ENCODE measurements around the gene BMP8B. TPM values are rescaled to one million over a fixed set of nuclear protein-coding genes. Genes with fewer than 3 reads are reported as not detected.
A peak's percentile ranks its signal among the peaks of the same experiment; 100 is the strongest.
"Not testable (repeated sequence)": the region's sequence is repeated elsewhere in the genome, so short reads cannot be mapped to it uniquely, and the experiment has no call there.

BMP8B gene
- total RNA-seq, 2 donors from 2014 or later: 0.11 to 0.84 TPM

DNA sequence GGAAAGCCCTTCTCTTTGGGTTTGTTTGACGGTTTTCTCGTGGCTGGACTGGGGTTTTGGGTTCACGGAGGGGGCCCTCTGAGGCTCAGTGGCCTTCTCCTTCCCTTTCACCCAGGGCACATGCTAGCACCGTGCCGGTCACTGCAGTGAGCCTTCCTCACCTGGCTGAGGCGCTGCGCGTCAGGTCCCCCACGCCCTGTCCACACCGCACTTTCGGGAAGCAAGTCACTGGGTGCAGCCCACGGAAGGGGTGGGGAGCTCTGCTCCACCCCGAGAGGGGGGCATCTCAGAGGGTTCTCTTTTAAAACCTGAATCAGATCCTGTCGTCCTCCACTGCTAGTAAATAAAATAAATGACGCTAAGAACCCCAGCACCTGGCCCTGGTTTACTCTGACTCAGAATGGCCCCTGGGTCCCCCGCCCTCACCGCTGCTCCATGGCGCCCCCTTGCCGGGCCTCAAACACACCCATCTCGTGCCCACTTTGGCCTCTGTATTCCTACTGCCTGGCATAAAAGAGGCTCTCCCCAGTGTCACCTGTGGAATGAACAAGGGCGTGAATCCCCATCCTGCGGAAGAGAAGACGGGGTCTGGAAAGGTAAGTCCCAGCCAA, 15.2 kb downstream of the BMP8B start:
- DNase-seq (ENCODE audit: low spot score in 2 of 2); H3K9me3 Mint-ChIP-seq; H3K27ac Mint-ChIP-seq; H3K36me3 Mint-ChIP-seq: not testable (repeated sequence)
- ATAC-seq: peak in 1 of 2 donors; percentile 53

- not testable (repeated sequence) for H3K27ac Mint-ChIP-seq; H3K9me3 Mint-ChIP-seq; DNase-seq (ENCODE audit: low spot score in 2 of 2); H3K36me3 Mint-ChIP-seq
- peak; percentile 48 to 63 for ATAC-seq
Measured at GRCh38 chr1:39771022-39771532, 17.6 kb downstream of the BMP8B start, which contains the start of gene OXCT2. OXCT2 (minus strand) TSS chr1:39771348; CDS start chr1:39771255, 93 bp downstream.

GRCh38 chr1:39770100-39771021, 18.3 kb downstream of the BMP8B start:
- not testable (repeated sequence) for H3K36me3 Mint-ChIP-seq; H3K27ac Mint-ChIP-seq; DNase-seq (ENCODE audit: low spot score in 2 of 2); H3K9me3 Mint-ChIP-seq
- peak; percentile 33 to 74 for ATAC-seq

GRCh38 chr1:39769502-39769901, 19.2 kb downstream of the BMP8B start:
- ATAC-seq; H3K36me3 Mint-ChIP-seq; H3K27ac Mint-ChIP-seq; H3K9me3 Mint-ChIP-seq; DNase-seq (ENCODE audit: low spot score in 2 of 2): not testable (repeated sequence)

GRCh38 chr1:39766466-39766865, 22.2 kb downstream of the BMP8B start:
- not testable (repeated sequence) for H3K27ac Mint-ChIP-seq; H3K9me3 Mint-ChIP-seq; H3K36me3 Mint-ChIP-seq; ATAC-seq; DNase-seq (ENCODE audit: low spot score in 2 of 2)

DNA sequence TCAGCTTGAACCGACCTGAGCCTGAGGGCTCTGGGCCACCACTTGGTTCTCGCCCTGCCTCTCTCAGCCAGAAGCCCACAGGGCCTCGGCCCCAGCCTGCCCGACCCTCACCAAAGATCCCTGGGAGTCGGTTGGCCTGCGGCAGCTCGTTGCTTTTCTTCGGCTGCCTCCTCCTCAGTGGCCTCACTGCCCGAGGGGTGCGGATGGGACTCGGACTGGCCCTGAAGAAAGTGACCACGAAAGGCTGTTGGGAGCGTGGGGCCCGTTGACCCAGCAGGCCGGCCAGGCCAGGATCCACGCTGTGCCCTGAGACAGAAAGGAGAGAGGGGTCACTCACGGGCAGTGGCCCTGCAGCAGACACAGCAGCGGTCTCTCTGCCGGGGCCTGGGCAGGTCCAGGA, 24.2 kb downstream of the BMP8B start:
- H3K9me3 Mint-ChIP-seq; H3K27ac Mint-ChIP-seq; DNase-seq (ENCODE audit: low spot score in 2 of 2); H3K36me3 Mint-ChIP-seq: not testable (repeated sequence)
- ATAC-seq: peak in 1 of 2 donors; percentile 11

DNA sequence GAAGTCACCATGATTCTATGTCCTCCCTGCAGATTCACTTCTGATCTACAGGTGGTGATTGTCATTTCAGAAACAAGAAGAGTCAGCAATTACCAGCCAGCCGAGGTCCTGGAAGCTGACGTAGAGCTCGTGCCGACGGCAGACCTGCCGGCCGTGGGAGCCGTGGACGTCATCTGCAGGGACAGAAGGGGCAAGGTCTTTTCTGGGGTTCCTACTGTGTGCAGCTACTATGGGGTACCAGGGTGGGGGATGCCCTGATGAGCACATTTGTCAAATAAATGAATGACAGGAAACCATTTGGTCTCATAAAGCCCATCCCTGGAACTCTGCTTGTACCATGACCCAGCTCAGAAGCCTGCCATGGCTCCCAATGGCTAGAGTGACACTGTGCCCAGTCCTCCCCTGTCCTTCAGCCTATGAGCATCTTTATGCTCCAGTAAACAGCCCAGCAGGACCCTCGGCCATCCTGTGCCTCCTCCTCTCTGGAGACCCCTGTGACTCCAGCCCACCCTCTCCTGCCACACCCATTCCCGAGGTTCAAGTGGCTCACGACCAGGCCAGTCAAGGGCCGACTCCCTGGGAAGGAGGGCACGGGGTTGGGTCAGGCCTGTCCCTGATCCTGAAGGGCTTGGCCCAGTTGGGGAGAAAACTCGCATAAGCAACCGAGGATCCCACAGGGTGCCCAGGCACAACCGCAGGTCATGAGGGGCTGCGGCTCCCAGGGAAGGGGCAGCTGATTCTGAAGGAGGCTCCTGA, 24.9 kb downstream of the BMP8B start:
- ATAC-seq; H3K27ac Mint-ChIP-seq; H3K9me3 Mint-ChIP-seq; H3K36me3 Mint-ChIP-seq; DNase-seq (ENCODE audit: low spot score in 2 of 2): not testable (repeated sequence)

DNA sequence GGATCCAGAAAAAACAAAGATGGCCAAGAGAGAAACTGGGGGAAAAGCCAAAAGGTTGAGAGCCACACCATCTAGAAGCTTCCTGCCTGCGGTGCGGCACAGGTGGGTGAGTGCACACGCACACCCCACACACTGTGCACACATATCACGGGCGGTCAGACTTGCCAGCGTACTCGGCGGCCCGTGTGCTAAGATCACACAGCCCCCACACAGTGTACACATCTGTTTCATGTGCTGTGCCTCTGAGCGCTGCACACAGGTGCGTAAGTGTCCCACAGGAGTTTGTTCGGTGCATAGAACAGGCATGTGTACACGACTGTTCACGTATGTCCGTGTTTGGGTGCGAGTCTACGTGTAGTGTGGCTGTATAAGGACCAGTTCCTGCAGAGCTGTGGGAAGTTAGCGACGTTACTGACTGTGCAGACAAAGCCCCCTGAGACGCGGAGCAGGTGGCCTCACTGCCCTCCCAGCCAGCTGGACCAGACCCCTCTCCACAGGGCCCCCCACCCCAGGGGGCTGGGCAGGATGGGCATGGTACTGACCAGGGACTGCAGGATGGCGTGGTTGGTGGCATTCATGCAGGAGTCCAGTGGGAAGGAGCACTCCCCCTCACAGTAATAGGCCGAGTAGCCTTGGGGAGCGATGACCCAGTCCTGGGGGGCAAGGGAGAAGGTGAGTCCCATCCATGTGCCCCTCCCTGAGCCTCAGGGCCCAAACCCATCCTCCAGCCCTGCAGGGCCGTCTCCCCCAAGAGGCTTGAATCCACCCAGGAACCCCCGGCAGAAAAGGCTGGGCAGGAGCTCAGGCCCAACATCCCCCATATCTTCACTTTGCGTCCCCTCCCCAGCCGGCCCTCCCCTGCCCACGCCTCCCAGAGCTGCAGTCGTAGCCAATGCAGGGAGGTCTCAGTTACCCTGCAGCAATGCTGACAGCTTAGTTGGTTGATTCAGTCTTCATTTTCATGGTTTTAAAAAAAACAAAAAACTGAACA, 25.8 kb downstream of the BMP8B start:
- DNase-seq (ENCODE audit: low spot score in 2 of 2) (no peak), ATAC-seq (no peak)
- Mint-ChIP-seq H3K36me3 (peaks cover 0 to 8% of the 10 kb centered on the region in 2 donors), H3K9me3 (no peaks in the 10 kb centered on the region), H3K27ac (no peak overlapping the region)

- no peak for DNase-seq (ENCODE audit: low spot score in 2 of 2)
- Mint-ChIP-seq H3K27ac (peak overlapping the region in 1 of 2 donors; percentile 52), H3K9me3 (no peaks in the 10 kb centered on the region), H3K36me3 (peaks cover 0 to 15% of the 10 kb centered on the region in 2 donors)
- ATAC-seq: no peak
Measured at GRCh38 chr1:39761557-39762260, 27.0 kb downstream of the BMP8B start.

GRCh38 chr1:39761016-39761415, 27.6 kb downstream of the BMP8B start:
- peak in 1 of 2 donors; percentile 22 for ATAC-seq
- no peak overlapping the region for H3K27ac Mint-ChIP-seq
- H3K9me3 Mint-ChIP-seq: no peaks in the 10 kb centered on the region
- DNase-seq (ENCODE audit: low spot score in 2 of 2): no peak
- H3K36me3 Mint-ChIP-seq: peaks cover 0 to 19% of the 10 kb centered on the region in 2 donors

- Mint-ChIP-seq H3K9me3 (no peaks in the 10 kb centered on the region), H3K27ac (peak overlapping the region in 1 of 2 donors; percentile 73), H3K36me3 (peaks cover 0 to 19% of the 10 kb centered on the region in 2 donors)
- ATAC-seq: no peak
- no peak for DNase-seq (ENCODE audit: low spot score in 2 of 2)
Measured at GRCh38 chr1:39760074-39761008, 28.3 kb downstream of the BMP8B start.

DNA sequence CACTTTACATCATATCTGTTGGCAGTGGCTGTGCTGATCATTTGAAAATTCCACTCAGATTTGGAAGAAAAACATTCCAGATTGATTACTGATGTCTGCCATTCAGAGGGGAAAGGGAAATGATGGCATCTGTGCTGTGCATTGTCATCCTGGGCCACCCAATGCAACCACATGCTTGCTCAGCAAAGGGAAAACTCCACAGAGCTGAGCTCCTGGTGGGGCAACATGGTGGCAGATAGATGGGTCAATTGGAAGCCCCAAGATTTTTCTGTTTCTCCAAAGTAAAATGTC, 29.3 kb downstream of the BMP8B start:
- ATAC-seq (no peak), DNase-seq (ENCODE audit: low spot score in 2 of 2) (no peak)
- H3K27ac Mint-ChIP-seq: no peak overlapping the region
- peaks cover 0 to 19% of the 10 kb centered on the region in 2 donors for H3K36me3 Mint-ChIP-seq
- no peaks in the 10 kb centered on the region for H3K9me3 Mint-ChIP-seq

DNA sequence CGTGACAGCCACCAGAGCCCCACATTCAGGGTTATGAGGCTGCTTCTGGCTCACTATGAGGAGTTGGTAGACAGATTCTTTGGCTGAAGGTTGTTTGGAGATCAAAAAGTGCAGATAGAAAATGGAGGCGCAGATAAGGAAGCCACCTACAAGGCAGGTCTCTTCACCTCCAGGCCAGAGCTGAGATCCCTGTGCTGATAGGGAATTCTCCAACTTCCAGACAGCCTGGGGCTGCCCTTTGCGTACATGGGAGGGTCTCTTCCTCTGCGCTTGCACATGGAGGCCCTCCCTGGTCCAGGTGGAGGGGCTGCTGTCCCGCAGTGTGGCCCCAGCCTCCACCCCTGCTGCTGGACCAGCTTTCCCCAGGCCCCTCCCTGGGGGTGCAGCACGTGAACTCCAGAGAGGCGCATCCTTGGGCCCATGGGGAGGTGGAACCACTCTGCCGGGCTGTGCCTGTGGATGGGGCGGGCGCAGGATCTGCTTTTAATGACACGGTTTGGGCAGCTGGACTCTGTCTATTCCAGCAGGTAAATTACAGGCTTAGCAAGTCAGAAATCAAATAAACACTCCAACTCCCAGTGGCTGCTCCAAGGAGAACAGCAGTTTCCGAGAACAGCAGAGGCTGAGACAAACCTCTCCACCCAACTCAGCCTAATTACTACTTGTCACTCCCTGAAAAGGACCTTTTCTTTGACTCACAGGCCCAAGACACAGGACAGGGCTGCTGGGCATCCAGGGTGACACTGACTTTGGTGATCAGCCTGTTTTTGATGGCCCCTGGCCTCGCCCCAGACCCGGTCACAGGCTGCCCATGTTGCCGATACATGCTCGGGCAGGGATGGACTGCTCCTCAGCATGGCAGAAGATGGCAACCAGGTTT, 29.9 kb downstream of the BMP8B start:
- ATAC-seq (no peak), DNase-seq (ENCODE audit: low spot score in 2 of 2) (no peak)
- Mint-ChIP-seq H3K9me3 (no peaks in the 10 kb centered on the region), H3K36me3 (peaks cover 0 to 22% of the 10 kb centered on the region in 2 donors), H3K27ac (peak overlapping the region in 1 of 2 donors; percentile 50)

GRCh38 chr1:39757501-39757900, 31.2 kb downstream of the BMP8B start:
- peaks cover under 1 to 27% of the 10 kb centered on the region in 2 donors for H3K36me3 Mint-ChIP-seq
- DNase-seq (ENCODE audit: low spot score in 2 of 2) (no peak), ATAC-seq (no peak)
- H3K9me3 Mint-ChIP-seq: no peaks in the 10 kb centered on the region
- no peak overlapping the region for H3K27ac Mint-ChIP-seq
